NCI-H1105 (cell line): ENCODE data around the gene MAP2K3.
"Not testable (repeated sequence)": the region's sequence is repeated elsewhere in the genome, so short reads cannot be mapped to it uniquely, and the experiment has no call there.

ENCODE experiments used
- DNase-seq: peaks from one replicate; lab custom pipeline; 2025; lab: John Stamatoyannopoulos, UW

The MAP2K3 gene

GRCh38 chr17:21327921-21328320, 43.4 kb downstream of the MAP2K3 start:
- not testable (repeated sequence) for DNase-seq

- not testable (repeated sequence) for DNase-seq
These were observed 44.3 kb downstream of the MAP2K3 start for GRCh38 chr17:21328778-21329177.

GRCh38 chr17:21330436-21331160, 46.1 kb downstream of the MAP2K3 start:
- no peak for DNase-seq

GRCh38 chr17:21336541-21337294, 52.2 kb downstream of the MAP2K3 start:
- not testable (repeated sequence) for DNase-seq

GRCh38 chr17:21337981-21338625, 53.6 kb downstream of the MAP2K3 start:
- DNase-seq: not testable (repeated sequence)

- DNase-seq: no peak
These were observed 54.5 kb downstream of the MAP2K3 start for GRCh38 chr17:21339011-21339410.

- DNase-seq: not testable (repeated sequence)
These were observed 55.1 kb downstream of the MAP2K3 start for GRCh38 chr17:21339571-21339970.

- not testable (repeated sequence) for DNase-seq
These were observed 55.9 kb downstream of the MAP2K3 start for GRCh38 chr17:21340407-21340806.

- not testable (repeated sequence) for DNase-seq
These were observed 56.8 kb downstream of the MAP2K3 start for GRCh38 chr17:21341279-21341678.

GRCh38 chr17:21341925-21342540, 57.5 kb downstream of the MAP2K3 start:
- DNase-seq: not testable (repeated sequence)

GRCh38 chr17:21343061-21343949, 58.8 kb downstream of the MAP2K3 start:
- DNase-seq: not testable (repeated sequence)

GRCh38 chr17:21344801-21345200, 60.3 kb downstream of the MAP2K3 start:
- DNase-seq: not testable (repeated sequence)

- no peak for DNase-seq
These were observed 60.7 kb downstream of the MAP2K3 start for GRCh38 chr17:21345236-21345635.

- DNase-seq: not testable (repeated sequence)
These were observed 61.6 kb downstream of the MAP2K3 start for GRCh38 chr17:21346107-21346506.

GRCh38 chr17:21346651-21347250, 62.2 kb downstream of the MAP2K3 start:
- DNase-seq: not testable (repeated sequence)

- not testable (repeated sequence) for DNase-seq
These were observed 63.1 kb downstream of the MAP2K3 start for GRCh38 chr17:21347660-21348059.

GRCh38 chr17:21348081-21348925, 63.8 kb downstream of the MAP2K3 start:
- DNase-seq: not testable (repeated sequence)

GRCh38 chr17:21348926-21349261, 64.4 kb downstream of the MAP2K3 start:
- not testable (repeated sequence) for DNase-seq

GRCh38 chr17:21349358-21350050, 65.0 kb downstream of the MAP2K3 start:
- not testable (repeated sequence) for DNase-seq
